Neural cell (in vitro differentiated cells): ENCODE measurements around the gene ZBTB24. TPM values are rescaled to one million over a fixed set of nuclear protein-coding genes. Genes with fewer than 3 reads are reported as not detected.
A peak's percentile ranks its signal among the peaks of the same experiment; 100 is the strongest.

Experiments used
- H2AFZ ChIP-seq: fragments of 200-600, 300-800 bp; sonication (generic), shearing (Covaris generic); 2 replicates; pipeline ENCODE4 v1.6.0; 2014; ENCODE audit warnings: low read depth, mild to moderate bottlenecking, antibody characterized with exemption, low read length, moderate library complexity
- H3F3A ChIP-seq: fragments of 200-600 bp; shearing (Covaris generic); 2 replicates; pipeline ENCODE4 v1.6.1; 2016; ENCODE audit warnings: mild to moderate bottlenecking, moderate library complexity, mixed read lengths, antibody characterized with exemption, low read length; ENCODE audit not compliant: insufficient read depth, poor library complexity, severe bottlenecking
- H3K27ac ChIP-seq: fragments of 200-600, 300-800 bp; sonication (generic), shearing (Covaris generic); 2 replicates; pipeline ENCODE4 v1.5.1; 2014; ENCODE audit warnings: mild to moderate bottlenecking, low read length, moderate library complexity
- H3K27me3 ChIP-seq: fragments of 300-800, 200-600 bp; sonication (generic), shearing (Covaris generic); 2 replicates; pipeline ENCODE4 v1.6.0; 2014; ENCODE audit warnings: mild to moderate bottlenecking, low read depth, low read length, moderate library complexity; ENCODE audit not compliant: insufficient read depth
- H3K36me3 ChIP-seq: fragments of 300-800, 200-600 bp; sonication (generic), shearing (Covaris generic); 2 replicates; pipeline ENCODE4 v1.5.1; 2014; ENCODE audit warnings: mild to moderate bottlenecking, antibody characterized with exemption, low read length, moderate library complexity; ENCODE audit not compliant: insufficient read depth
- H3K4me2 ChIP-seq: fragments of 300-800, 200-600 bp; sonication (generic), shearing (Covaris generic); 2 replicates; pipeline ENCODE4 v1.6.0; 2014; ENCODE audit warnings: mild to moderate bottlenecking, low read length
- H3K4me3 ChIP-seq: fragments of 300-800, 200-600 bp; sonication (generic), shearing (Covaris generic); 2 replicates; pipeline ENCODE4 v1.5.1; 2014; ENCODE audit warnings: mild to moderate bottlenecking, low read length, moderate library complexity
- H3K79me2 ChIP-seq: fragments of 200-600 bp; shearing (Covaris generic); replicated peaks from 2 replicates; pipeline ENCODE4 v1.6.0; 2014; ENCODE audit warnings: mild to moderate bottlenecking, low read length, moderate library complexity; ENCODE audit not compliant: insufficient read depth
- H3K9ac ChIP-seq: fragments of 300-800, 200-600 bp; sonication (generic), shearing (Covaris generic); 2 replicates; pipeline ENCODE4 v1.6.1; 2016; ENCODE audit warnings: mild to moderate bottlenecking, low read length, mixed read lengths
- H3K9me2 ChIP-seq: fragments of 200-600 bp; shearing (Covaris generic); 2 replicates; pipeline ENCODE4 v1.6.1; 2016; ENCODE audit warnings: mild to moderate bottlenecking, low read length, mixed read lengths; ENCODE audit not compliant: insufficient read depth
- H3K9me3 ChIP-seq: fragments of 200-600, 300-800 bp; sonication (generic), shearing (Covaris generic); 2 replicates; pipeline ENCODE4 v1.6.1; 2016; ENCODE audit warnings: mild to moderate bottlenecking, mixed run types, low read length, moderate library complexity, mixed read lengths
- H4K20me1 ChIP-seq: fragments of 200-600 bp; shearing (Covaris generic); 2 replicates; pipeline ENCODE4 v1.6.1; 2016; ENCODE audit warnings: mild to moderate bottlenecking, mixed run types; ENCODE audit not compliant: insufficient read depth
- CTCF ChIP-seq: fragments of 450-650 bp; IDR thresholded peaks from 2 replicates; pipeline ENCODE4 v1.5.1; 2014; ENCODE audit warnings: antibody characterized with exemption, mild to moderate bottlenecking, moderate library complexity; ENCODE audit not compliant: poor library complexity, severe bottlenecking
- EP300 ChIP-seq: fragments of 450-650 bp; conservative IDR thresholded peaks from 2 replicates; pipeline ENCODE4 v1.6.1; 2014; ENCODE audit warnings: antibody characterized with exemption, mild to moderate bottlenecking, moderate library complexity; ENCODE audit not compliant: poor library complexity, severe bottlenecking
- EZH2 ChIP-seq: fragments of 200-600, 300-800 bp; shearing (Covaris generic), sonication (generic); IDR thresholded peaks from 2 replicates; pipeline ENCODE4 v1.6.1; 2014; ENCODE audit warnings: antibody characterized with exemption, low read length, borderline replicate concordance, mild to moderate bottlenecking; ENCODE audit not compliant: insufficient read depth, poor library complexity, severe bottlenecking
- MXI1 ChIP-seq: fragments of 450-650 bp; conservative IDR thresholded peaks from 2 replicates; pipeline ENCODE4 v1.6.1; 2014; ENCODE audit warnings: antibody characterized with exemption, mild to moderate bottlenecking; ENCODE audit not compliant: poor library complexity, severe bottlenecking
- POLR2AphosphoS5 ChIP-seq: IDR thresholded peaks from 2 replicates; pipeline ENCODE4 v1.6.1; 2012
- RAD21 ChIP-seq: fragments of 450-650 bp; conservative IDR thresholded peaks from 2 replicates; pipeline ENCODE4 v1.6.1; 2014; ENCODE audit warnings: antibody characterized with exemption, mild to moderate bottlenecking, moderate library complexity
- REST ChIP-seq: IDR thresholded peaks from 2 replicates; pipeline ENCODE4 v1.6.1; 2012; ENCODE audit warnings: borderline replicate concordance
- SMC3 ChIP-seq: fragments of 450-650 bp; conservative IDR thresholded peaks from 2 replicates; pipeline ENCODE4 v1.6.1; 2014; ENCODE audit warnings: antibody characterized with exemption, mild to moderate bottlenecking, moderate library complexity; ENCODE audit not compliant: poor library complexity
- TAF1 ChIP-seq: IDR thresholded peaks from 2 replicates; pipeline ENCODE4 v1.6.1; 2012; ENCODE audit warnings: low read depth
- polyA minus RNA-seq: library from RNA; depleted of rRNA, polyadenylated mRNA; stranded (reverse); fragments of >200 nt; gene quantifications from 2 replicates; pipeline ENCODE4 v1.2.3, GENCODE V29; 2014
- polyA plus RNA-seq: library from polyadenylated mRNA; depleted of rRNA; stranded (reverse); fragments of >200 nt; gene quantifications from 2 replicates; pipeline ENCODE4 v1.2.3, GENCODE V29; 2014

ZBTB24 gene
- polyA plus RNA-seq (5.5 and 6.0 TPM in 2 replicates), polyA minus RNA-seq (16.8 and 17.4 TPM in 2 replicates)

- Histone ChIP-seq H2AFZ (peak within 1 kb of the TSS; percentile 3), H3K9me2 (no peaks in the 10 kb centered on the region), H3K9ac (peak within 1 kb of the TSS; percentile 63), H3F3A (no peaks in the 10 kb centered on the region), H3K4me2 (peak within 1 kb of the TSS; percentile 91), H3K79me2 (no peaks in the 10 kb centered on the region), H3K27me3 (no peaks in the 10 kb centered on the region), H4K20me1 (no peaks in the 10 kb centered on the region), H3K4me3 (peak within 1 kb of the TSS; percentile 74), H3K9me3 (no peaks in the 10 kb centered on the region), H3K27ac (no peak within 1 kb of the TSS), H3K36me3 (no peaks in the 10 kb centered on the region)
- TF ChIP-seq EP300 (no peak), EZH2 (no peak), POLR2AphosphoS5 (peak; percentile 40), TAF1 (no peak), RAD21 (no peak), REST (no peak), CTCF (peak; percentile 22), SMC3 (no peak), MXI1 (peak; percentile 90)
Observed at GRCh38 chr6:109482905-109483734, at the start of gene ZBTB24. Gene ZBTB24, minus strand, starts transcription at chr6:109483219. Its CDS starts 1,193 bp downstream, at chr6:109482026.

GRCh38 chr6:109531446-109531845, 48.4 kb upstream of the ZBTB24 start:
- H3K79me2 ChIP-seq = no peaks in the 10 kb centered on the region
- TF ChIP-seq EP300 (no peak), REST (no peak)
- no peak overlapping the region for H3K9ac ChIP-seq
- no peak overlapping the region for H3K27ac ChIP-seq
- H3K9me3 ChIP-seq = no peaks in the 10 kb centered on the region
- no peak overlapping the region for H3K4me3 ChIP-seq
- H3F3A ChIP-seq = no peaks in the 10 kb centered on the region
- H4K20me1 ChIP-seq = no peaks in the 10 kb centered on the region
- H3K4me2 ChIP-seq = no peak overlapping the region
- H3K9me2 ChIP-seq = no peaks in the 10 kb centered on the region
- H3K27me3 ChIP-seq = no peaks in the 10 kb centered on the region
- H2AFZ ChIP-seq = no peak overlapping the region
- no peaks in the 10 kb centered on the region for H3K36me3 ChIP-seq
